ENCODE results near the gene OR2T11.
A peak's percentile ranks its signal among the peaks of the same experiment; 100 is the strongest.

Gene OR2T11

DNA sequence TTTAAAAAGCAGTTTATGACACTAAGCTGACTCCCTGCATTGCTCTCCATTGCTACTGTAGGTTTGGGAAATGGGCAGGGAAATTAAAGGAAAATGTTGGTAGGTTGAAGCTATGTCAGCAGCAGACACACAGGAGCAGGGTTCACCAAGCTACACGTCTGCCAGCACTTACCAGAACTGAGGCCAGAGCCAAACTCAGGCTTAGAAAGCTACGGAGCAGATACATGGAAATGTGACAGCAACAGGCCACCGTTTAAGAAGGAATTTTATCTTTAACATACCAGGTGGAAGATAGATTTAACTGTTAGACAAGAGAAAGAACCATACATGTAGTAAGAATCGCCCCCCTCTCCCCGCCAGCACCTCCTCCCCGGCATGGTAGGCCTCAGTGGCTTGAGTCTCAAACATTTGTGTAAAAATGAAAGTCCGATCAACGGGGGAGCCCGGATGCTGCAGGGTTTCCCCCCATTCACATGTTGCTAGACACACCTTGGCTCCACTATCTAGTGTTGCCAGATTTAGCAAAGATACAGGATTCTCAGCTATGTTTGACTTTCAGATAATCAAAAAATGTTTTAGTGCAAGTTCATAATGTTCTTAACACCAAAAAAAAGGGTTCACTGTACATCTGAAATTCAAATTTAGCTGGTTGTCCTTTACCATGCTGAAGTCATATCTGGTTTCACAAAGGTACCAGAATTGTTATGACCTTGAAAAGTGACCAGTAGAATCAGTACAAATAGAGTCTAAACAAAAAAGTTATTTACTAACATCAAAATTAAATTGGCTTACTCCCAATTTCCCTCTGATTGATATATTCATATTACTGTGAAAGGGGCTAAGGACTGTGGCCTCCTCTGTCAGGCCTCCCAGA lies 6.7 kb downstream of the OR2T11 start:
- Histone ChIP-seq H3K79me2 (no peaks in the 10 kb centered on the region), H3K27me3 (ENCODE audit: control insufficient read depth, insufficient read depth, low read length) (no peaks in the 10 kb centered on the region)

DNA sequence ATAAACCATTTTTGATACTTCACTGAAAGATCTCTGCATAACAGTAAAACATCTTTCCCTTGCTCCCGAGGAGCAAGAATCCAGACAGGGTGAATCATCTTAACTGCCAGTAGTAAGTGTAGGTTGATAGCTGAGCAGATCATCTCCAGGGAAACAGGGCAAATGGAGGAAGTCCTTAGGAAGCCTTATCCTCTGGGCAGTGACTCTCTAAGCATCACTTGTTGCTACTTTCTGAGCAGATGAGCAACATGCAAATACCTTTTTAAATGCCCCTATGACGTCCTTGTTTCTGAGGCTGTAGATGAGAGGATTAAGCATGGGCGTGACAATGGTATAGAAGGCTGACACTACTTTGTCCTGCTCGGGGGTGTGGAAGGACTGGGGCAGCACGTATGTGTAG lies 8.9 kb downstream of the OR2T11 start:
- Histone ChIP-seq H3K9me3 (ENCODE audit: control insufficient read depth, low read length) (no peaks in the 10 kb centered on the region), H2AFZ (no peak overlapping the region), H3K79me2 (no peaks in the 10 kb centered on the region), H3K27ac (no peak overlapping the region), H3K4me3 (ENCODE audit: low read depth, low read length) (no peak overlapping the region), H3K9ac (no peak overlapping the region), H3K4me2 (ENCODE audit: low read length) (no peak overlapping the region), H3K27me3 (ENCODE audit: control insufficient read depth, insufficient read depth, low read length) (no peaks in the 10 kb centered on the region), H3K36me3 (ENCODE audit: control insufficient read depth, insufficient read depth, low read length) (no peaks in the 10 kb centered on the region), H3K4me1 (no peaks in the 10 kb centered on the region)
- TF ChIP-seq, protein P1, sequence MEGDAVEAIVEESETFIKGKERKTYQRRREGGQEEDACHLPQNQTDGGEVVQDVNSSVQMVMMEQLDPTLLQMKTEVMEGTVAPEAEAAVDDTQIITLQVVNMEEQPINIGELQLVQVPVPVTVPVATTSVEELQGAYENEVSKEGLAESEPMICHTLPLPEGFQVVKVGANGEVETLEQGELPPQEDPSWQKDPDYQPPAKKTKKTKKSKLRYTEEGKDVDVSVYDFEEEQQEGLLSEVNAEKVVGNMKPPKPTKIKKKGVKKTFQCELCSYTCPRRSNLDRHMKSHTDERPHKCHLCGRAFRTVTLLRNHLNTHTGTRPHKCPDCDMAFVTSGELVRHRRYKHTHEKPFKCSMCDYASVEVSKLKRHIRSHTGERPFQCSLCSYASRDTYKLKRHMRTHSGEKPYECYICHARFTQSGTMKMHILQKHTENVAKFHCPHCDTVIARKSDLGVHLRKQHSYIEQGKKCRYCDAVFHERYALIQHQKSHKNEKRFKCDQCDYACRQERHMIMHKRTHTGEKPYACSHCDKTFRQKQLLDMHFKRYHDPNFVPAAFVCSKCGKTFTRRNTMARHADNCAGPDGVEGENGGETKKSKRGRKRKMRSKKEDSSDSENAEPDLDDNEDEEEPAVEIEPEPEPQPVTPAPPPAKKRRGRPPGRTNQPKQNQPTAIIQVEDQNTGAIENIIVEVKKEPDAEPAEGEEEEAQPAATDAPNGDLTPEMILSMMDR (IDR thresholded peaks at IDR 0.05), result no peak

More for the DNA sequence above, 6.7 kb downstream of the OR2T11 start:
- Histone ChIP-seq H3K4me2 (ENCODE audit: low read length) (no peak overlapping the region), H3K9me3 (ENCODE audit: control insufficient read depth, low read length) (no peaks in the 10 kb centered on the region), H3K36me3 (ENCODE audit: control insufficient read depth, insufficient read depth, low read length) (no peaks in the 10 kb centered on the region), H3K9ac (no peak overlapping the region), H2AFZ (no peak overlapping the region), H3K27ac (no peak overlapping the region), H3K4me1 (no peaks in the 10 kb centered on the region), H3K4me3 (ENCODE audit: low read depth, low read length) (no peak overlapping the region)
- TF ChIP-seq, protein P1 (IDR thresholded peaks at IDR 0.05), result no peak

DNA sequence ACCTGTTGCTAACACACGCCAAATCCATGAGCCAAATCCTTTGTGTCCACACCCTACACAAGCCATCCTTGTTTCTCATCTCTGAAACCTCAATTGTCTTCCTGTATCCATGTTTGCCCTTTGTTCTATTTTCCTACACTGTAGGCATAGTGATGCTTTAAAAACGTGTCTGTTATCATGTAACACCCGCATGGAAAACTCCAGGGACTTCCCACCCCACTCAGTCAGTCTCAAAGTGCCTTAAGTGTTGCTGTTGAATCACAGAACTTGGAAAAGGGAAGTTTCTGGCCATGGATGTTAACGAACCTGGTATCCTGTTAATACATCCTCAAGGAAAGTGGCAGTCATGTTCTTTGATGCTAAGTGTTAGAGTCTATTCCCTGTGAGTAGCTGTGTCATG lies 9.7 kb downstream of the OR2T11 start:
- H3K36me3 ChIP-seq (ENCODE audit: control insufficient read depth, insufficient read depth, low read length), result no peaks in the 10 kb centered on the region
- no peaks in the 10 kb centered on the region for H3K9me3 ChIP-seq (ENCODE audit: control insufficient read depth, low read length)
- H3K4me1 ChIP-seq, result no peaks in the 10 kb centered on the region
- H3K79me2 ChIP-seq, result no peaks in the 10 kb centered on the region
- H2AFZ ChIP-seq, result no peak overlapping the region
- H3K9ac ChIP-seq, result no peak overlapping the region
- no peaks in the 10 kb centered on the region for H3K27me3 ChIP-seq (ENCODE audit: control insufficient read depth, insufficient read depth, low read length)
- no peak overlapping the region for H3K4me3 ChIP-seq (ENCODE audit: low read depth, low read length)
- TF ChIP-seq, protein P1 (IDR thresholded peaks at IDR 0.05), result no peak
- no peak overlapping the region for H3K27ac ChIP-seq
- H3K4me2 ChIP-seq (ENCODE audit: low read length), result no peak overlapping the region

DNA sequence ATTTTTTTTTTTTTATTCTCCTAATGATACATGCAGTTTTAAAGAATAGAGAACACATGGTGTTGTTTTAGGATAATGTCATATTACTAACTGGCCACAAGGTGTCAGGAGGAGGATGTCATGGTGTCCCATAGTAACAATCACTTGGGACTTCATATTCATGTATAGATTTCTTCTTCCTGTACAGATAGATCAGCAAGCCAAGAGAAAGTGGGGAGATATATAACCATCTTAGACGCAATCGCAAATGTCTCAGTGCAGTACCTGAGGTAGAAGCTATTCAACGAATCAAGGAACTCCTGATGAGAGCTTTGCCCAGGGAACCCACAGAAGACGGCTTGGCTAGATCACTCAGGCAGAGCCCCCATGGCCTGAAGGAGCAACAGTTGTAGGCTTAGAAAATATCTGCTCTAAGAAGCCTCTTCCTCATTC lies 12.3 kb downstream of the OR2T11 start:
- no peak overlapping the region for H3K4me3 ChIP-seq (ENCODE audit: low read depth, low read length)
- H3K36me3 ChIP-seq (ENCODE audit: control insufficient read depth, insufficient read depth, low read length), result no peaks in the 10 kb centered on the region
- H3K4me1 ChIP-seq, result no peaks in the 10 kb centered on the region
- no peak overlapping the region for H3K9ac ChIP-seq
- no peak overlapping the region for H3K4me2 ChIP-seq (ENCODE audit: low read length)
- TF ChIP-seq, protein P1 (IDR thresholded peaks at IDR 0.05), result peak; percentile 33
- no peaks in the 10 kb centered on the region for H3K9me3 ChIP-seq (ENCODE audit: control insufficient read depth, low read length)
- H3K27ac ChIP-seq, result no peak overlapping the region
- H3K27me3 ChIP-seq (ENCODE audit: control insufficient read depth, insufficient read depth, low read length), result no peaks in the 10 kb centered on the region
- no peaks in the 10 kb centered on the region for H3K79me2 ChIP-seq
- no peak overlapping the region for H2AFZ ChIP-seq

DNA sequence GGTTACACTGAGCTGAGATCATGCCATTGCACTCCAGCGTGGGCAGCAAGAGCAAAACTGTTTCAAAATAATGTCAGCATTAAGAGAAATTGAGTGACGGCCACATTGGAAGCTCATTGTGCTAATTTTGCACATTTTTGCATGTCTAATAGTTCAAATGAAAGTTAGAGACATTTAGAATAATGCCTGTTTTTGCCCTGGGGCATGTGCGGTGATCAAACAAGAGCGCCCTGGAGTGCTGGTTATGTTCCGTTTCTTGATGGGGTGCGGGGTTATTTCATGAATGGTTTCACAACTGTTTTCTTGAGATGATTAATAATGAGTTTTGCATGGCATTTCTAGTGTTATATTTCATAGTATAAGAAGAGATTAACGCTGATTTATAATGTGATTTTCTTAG lies 13.1 kb downstream of the OR2T11 start:
- Histone ChIP-seq H3K36me3 (ENCODE audit: control insufficient read depth, insufficient read depth, low read length) (no peaks in the 10 kb centered on the region), H3K9me3 (ENCODE audit: control insufficient read depth, low read length) (no peaks in the 10 kb centered on the region), H3K27me3 (ENCODE audit: control insufficient read depth, insufficient read depth, low read length) (no peaks in the 10 kb centered on the region), H3K4me3 (ENCODE audit: low read depth, low read length) (no peak overlapping the region), H3K4me2 (ENCODE audit: low read length) (no peak overlapping the region), H3K79me2 (no peaks in the 10 kb centered on the region), H3K9ac (no peak overlapping the region), H2AFZ (no peak overlapping the region), H3K27ac (no peak overlapping the region), H3K4me1 (no peaks in the 10 kb centered on the region)
- TF ChIP-seq, protein P1 (IDR thresholded peaks at IDR 0.05), result no peak

Measured in parathyroid adenoma (tissue), 2 donors.